OCI-M2 (cell line): ENCODE results near the gene FOXL1.

Source experiments
- DNase-seq: peaks from one replicate; lab custom pipeline; 2025; ENCODE audit not compliant: unreplicated experiment; lab: John Stamatoyannopoulos, UW

The FOXL1 gene

GRCh38 chr16:86568677-86569623 lies 9.4 kb upstream of the FOXL1 start:
- no peak for DNase-seq

- DNase-seq = no peak
These were observed 8.5 kb upstream of the FOXL1 start for GRCh38 chr16:86569701-86570447.

GRCh38 chr16:86570558-86571529 lies 7.5 kb upstream of the FOXL1 start:
- DNase-seq = no peak

DNA sequence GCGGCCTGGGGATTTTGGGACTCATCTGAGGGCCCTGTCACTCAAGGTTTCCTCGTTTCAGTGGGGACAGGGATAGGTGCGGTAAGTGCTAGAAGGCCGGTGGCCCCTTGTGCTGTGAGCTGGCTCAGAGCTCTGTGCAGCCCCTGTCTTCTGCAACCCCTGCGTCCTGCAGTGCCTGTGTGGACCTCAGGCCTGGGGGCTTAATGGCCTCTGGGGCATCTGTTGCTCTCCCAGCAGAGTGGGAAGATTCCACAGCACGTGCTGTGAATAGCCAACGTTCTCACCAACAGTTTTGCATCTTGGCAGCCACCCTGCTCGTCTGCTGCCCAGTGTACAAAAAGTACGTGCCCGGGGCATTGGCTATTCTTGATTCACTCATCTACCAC lies 6.8 kb upstream of the FOXL1 start:
- DNase-seq = no peak

DNA sequence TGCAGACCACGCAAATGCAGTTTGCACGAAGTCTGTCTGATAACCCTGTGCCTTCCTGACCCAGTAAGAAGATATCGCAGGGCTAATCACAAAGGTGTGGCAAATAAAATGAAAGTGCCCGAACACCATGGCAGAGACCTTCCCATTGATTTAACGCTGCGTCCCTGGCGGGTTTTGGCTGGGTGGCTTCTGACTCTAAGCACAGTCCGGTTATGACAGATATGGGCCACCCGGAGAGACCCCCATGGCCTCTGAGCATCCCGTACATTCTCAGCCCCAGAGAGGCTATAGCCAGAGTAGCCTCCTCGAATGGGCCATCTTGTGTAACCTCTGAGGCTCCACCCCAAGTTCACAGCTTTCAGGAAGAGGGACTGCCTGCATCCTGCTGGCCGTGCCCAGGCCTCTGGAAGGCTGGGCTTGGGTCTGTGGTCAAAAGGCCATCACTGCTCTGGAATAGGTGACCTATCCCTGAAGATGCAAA lies 6.3 kb upstream of the FOXL1 start:
- no peak for DNase-seq

DNA sequence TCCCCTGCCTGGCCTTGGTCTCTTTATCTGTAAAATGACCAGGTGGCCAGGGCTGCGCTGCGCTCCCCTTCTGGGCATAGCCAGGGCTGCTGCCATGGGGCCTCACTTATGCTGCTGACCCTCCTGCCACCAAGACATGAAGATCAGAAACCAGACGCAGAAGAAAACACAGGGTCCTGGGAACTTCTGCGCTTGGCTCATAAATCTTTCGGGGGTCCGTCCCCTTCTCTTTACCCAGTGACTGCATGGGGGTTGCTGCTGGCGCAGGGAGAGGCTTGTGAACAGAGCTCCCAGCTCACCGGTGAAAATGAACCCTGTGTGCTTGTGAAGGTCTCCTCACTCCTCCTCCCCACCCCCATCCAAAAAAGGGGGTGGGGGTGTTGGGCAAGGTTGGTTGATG lies 5.7 kb upstream of the FOXL1 start:
- DNase-seq = no peak

GRCh38 chr16:86573215-86573614 lies 5.1 kb upstream of the FOXL1 start:
- no peak for DNase-seq

DNA sequence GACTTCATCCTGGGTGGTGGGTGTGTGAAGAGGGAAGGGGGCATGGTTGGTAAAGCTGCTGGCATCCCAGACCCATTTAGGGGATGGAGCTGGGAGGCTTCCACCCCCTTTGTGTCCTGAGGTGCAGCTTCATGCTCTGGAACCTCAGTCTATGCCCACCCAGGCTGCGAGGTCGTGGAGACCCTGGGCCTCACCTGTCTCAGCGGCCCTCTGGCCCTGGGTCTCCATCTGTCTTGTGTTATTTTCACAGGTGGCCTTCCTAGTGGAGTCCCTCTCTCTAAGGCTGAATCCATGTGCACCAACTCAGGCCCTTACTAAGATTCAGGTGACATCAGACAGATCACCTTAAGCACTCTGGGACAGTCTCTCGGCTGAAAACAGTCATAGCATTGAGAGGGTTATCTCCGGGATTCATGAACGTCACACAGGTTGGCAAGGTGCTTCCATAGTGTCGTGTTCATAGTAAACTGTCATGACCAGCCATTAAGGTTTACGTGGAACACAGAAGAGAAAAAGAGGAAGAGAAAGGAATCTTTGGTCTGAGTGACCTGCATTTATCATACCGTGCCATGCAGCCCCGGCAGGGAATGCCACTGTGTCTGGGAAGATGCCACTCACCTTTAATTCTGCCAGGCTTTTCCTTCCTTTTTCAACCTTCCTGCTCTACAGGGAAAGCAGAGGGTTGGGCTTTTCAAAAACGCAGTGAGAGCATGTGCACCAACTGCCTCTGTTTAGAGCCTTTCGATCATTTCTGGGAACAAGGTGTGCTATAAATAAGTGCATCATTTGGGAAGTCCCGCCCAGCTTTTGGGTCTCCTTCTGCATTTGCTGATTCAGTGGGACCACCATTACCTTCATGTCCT lies 4.5 kb upstream of the FOXL1 start:
- no peak for DNase-seq

DNA sequence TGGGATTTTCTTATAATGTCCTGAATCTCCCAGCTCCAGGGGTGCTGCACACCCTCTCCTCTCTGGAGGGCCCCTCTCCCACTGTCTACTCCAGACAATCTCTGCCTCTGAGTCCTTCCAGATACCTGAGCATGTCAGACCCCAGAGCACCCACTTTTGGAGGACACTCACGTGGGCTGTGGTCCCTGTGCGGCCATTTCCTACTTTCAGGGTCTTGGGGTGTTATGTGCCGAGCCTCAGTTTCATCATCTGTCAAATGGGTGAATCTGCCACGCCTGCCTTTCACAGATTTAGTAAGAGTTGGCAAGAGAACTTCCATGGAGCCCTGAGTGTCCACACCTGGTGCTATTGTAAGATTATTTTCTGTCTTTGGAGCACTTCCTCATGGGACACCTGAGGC lies 3.7 kb upstream of the FOXL1 start:
- no peak for DNase-seq

DNA sequence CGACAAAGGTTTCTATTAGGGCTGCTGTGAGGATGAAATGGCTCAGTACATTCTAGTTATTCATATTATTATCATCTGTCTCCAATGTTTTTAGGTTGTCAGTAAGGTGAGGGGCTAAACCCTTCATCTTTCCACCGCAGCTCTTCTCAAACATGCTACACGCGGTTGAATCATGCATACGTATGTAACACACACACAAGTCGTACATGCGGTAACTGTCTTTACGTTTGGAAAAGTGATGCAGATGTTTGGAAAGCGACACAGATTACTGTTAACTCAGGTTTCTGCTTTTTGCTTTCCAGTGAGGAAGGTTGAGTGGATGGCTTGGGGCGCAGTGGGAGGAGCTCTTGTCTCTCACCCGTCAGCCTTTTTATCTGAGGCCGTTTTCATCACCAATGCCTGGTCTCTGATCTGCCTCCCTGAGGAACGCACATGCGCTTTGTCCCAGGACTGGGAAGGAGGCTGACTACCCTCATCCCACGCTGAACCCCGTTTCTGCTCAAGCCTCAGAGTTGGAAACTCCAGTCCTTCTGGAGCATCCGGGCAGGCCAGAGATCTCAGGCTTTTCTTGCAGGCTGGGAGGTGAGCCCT lies 3.2 kb upstream of the FOXL1 start:
- no peak for DNase-seq

GRCh38 chr16:86575754-86576557 lies 2.4 kb upstream of the FOXL1 start:
- DNase-seq = peak; percentile 69

DNA sequence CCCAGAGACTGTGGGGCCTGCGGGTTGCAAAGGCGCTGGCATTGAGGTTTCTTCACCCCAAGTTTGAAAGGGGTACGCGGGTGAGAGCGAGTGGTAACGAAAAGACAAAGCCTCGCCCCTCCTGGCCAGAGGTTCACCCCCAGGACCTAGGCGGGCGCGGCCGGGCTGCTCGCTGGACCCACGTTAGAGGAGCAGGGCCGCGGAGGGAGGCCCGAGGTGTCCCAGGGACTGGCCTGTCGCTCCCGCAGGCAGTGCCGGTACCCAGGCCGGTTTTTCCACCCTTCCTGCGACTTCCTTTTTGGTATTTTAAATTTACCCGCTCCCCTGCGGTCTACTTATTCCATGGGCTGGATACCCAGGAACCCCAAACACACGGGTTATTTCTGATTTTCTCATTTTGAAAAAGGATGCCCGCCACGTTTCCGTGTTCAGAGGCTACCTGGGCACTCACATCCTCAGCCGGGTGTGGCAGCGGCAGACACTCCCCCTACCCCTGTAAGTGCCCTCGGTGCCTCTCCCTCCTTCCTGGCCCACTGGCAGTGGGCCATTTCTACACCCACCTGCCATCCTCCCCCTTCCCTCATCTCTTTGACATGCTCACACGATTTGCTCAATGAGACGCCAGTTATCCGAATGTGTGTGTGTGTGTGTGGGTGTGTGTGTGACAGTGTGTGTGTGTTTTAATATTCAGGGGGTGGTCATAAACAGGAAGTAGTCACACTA lies 1.6 kb upstream of the FOXL1 start:
- no peak for DNase-seq

- DNase-seq = no peak
These were observed 906 bp upstream of the FOXL1 start for GRCh38 chr16:86577314-86577971.

- DNase-seq = no peak
These were observed 390 bp downstream of the FOXL1 start for GRCh38 chr16:86578611-86579267.

DNA sequence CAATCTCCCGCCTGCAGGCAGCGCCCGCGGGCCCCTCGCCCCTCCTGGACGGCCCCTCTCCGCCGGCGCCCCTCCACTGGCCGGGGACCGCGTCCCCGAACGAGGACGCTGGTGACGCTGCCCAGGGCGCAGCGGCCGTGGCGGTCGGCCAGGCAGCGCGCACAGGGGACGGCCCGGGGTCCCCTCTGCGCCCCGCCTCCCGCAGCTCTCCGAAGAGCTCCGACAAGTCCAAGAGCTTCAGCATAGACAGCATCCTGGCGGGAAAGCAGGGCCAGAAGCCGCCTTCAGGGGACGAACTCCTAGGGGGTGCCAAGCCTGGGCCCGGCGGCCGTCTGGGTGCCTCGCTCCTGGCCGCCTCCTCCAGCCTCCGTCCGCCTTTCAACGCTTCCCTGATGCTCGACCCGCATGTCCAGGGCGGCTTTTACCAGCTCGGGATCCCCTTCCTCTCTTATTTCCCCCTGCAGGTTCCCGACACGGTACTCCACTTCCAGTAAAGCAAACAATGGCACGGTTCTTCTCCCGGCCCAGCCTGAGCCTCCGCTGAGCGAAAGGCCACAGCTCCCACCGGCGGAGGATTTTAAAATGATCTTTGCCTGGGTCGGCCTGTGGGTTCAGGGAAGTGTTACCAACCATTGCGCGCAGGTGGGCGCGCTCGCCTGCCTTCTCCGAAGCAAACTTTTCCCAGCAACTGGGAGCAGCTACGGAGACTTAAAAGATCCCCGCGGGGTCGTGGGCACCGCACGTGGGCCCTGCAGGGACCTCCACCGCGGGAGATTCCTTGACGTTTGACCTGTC lies 1.1 kb downstream of the FOXL1 start:
- DNase-seq = no peak

GRCh38 chr16:86580063-86580790 lies 1.9 kb downstream of the FOXL1 start:
- DNase-seq = no peak
